RKO (cell line): ENCODE results near the gene HDAC8.
"Not testable (repeated sequence)": the region's sequence is repeated elsewhere in the genome, so short reads cannot be mapped to it uniquely, and the experiment has no call there.

ENCODE experiments used
- DNase-seq: peaks from one replicate; pipeline ENCODE4 v3.0.0-alpha.2; 2016; ENCODE audit warnings: low spot score

HDAC8 gene

GRCh38 chrX:72532366-72532765 lies 40.3 kb downstream of the HDAC8 start:
- no peak for DNase-seq

GRCh38 chrX:72526534-72527508 lies 45.8 kb downstream of the HDAC8 start:
- no peak for DNase-seq

- DNase-seq = no peak
Observed at GRCh38 chrX:72498782-72499181, 73.9 kb downstream of the HDAC8 start.

GRCh38 chrX:72495046-72495445 lies 77.6 kb downstream of the HDAC8 start:
- DNase-seq = no peak

- DNase-seq = no peak
Observed at GRCh38 chrX:72492499-72492898, 80.1 kb downstream of the HDAC8 start.

- not testable (repeated sequence) for DNase-seq
Observed at GRCh38 chrX:72490221-72490620, 82.4 kb downstream of the HDAC8 start.

- DNase-seq = no peak
Observed at GRCh38 chrX:72487661-72488060, 85.0 kb downstream of the HDAC8 start.

GRCh38 chrX:72479324-72480274 lies 93.0 kb downstream of the HDAC8 start:
- DNase-seq = no peak

GRCh38 chrX:72478853-72479252 lies 93.8 kb downstream of the HDAC8 start:
- no peak for DNase-seq

- no peak for DNase-seq
Observed at GRCh38 chrX:72478351-72478750, 94.3 kb downstream of the HDAC8 start.

- no peak for DNase-seq
Observed at GRCh38 chrX:72477781-72478181, 94.9 kb downstream of the HDAC8 start.

- no peak for DNase-seq
Observed at GRCh38 chrX:72477376-72477775, 95.3 kb downstream of the HDAC8 start.

GRCh38 chrX:72475952-72476668 lies 96.5 kb downstream of the HDAC8 start:
- DNase-seq = peak; percentile 12

- DNase-seq = no peak
Observed at GRCh38 chrX:72475338-72475737, 97.3 kb downstream of the HDAC8 start.

- no peak for DNase-seq
Observed at GRCh38 chrX:72470532-72471223, 102.0 kb downstream of the HDAC8 start.

GRCh38 chrX:72470117-72470516 lies 102.5 kb downstream of the HDAC8 start:
- DNase-seq = no peak

- no peak for DNase-seq
Observed at GRCh38 chrX:72468607-72469006, 104.0 kb downstream of the HDAC8 start.

GRCh38 chrX:72467135-72467534 lies 105.5 kb downstream of the HDAC8 start:
- no peak for DNase-seq

- no peak for DNase-seq
Observed at GRCh38 chrX:72466493-72466892, 106.2 kb downstream of the HDAC8 start.

GRCh38 chrX:72465889-72466288 lies 106.8 kb downstream of the HDAC8 start:
- DNase-seq = no peak

GRCh38 chrX:72461766-72462165 lies 110.9 kb downstream of the HDAC8 start:
- DNase-seq = no peak
